ENCODE results near the gene CGRRF1. TPM values are rescaled to one million over a fixed set of nuclear protein-coding genes. Genes with fewer than 3 reads are reported as not detected.

Gene CGRRF1
- total and polyA plus RNA-seq, 2 experiments from 2014 or later: 15.0 to 27.1 TPM

GRCh38 chr14:54524410-54524809 is 14.7 kb downstream of the CGRRF1 start:
- Histone ChIP-seq H3F3A (ENCODE audit: insufficient read depth) (no peaks in the 10 kb centered on the region), H3K27ac (no peak overlapping the region), H3K4me2 (ENCODE audit: unreplicated experiment) (no peak overlapping the region), H3K36me3 (ENCODE audit: low read depth) (peaks cover 9% of the 10 kb centered on the region; the same call in 1 of the 2 replicates), H2AFZ (no peak overlapping the region), H3K27me3 (replicated peaks; ENCODE audit: insufficient read depth) (no peaks in the 10 kb centered on the region), H3K9me2 (ENCODE audit: insufficient read depth) (no peaks in the 10 kb centered on the region), H3K9me3 (ENCODE audit: low read depth) (no peaks in the 10 kb centered on the region), H4K20me1 (ENCODE audit: insufficient read depth) (no peaks in the 10 kb centered on the region), H3K4me1 (ENCODE audit: insufficient read depth) (0 out of 2 replicates have a peak, but pooled peaks cover under 1% of the 10 kb centered on the region), H3K4me3 (no peak overlapping the region), H3K9ac (no peak overlapping the region), H3K79me2 (ENCODE audit: insufficient read depth) (peaks cover 28% of the 10 kb centered on the region)
- no peak for DNase-seq
- in situ Hi-C loops (cut with MboI): no loop called here
- TF ChIP-seq EZH2 (IDR thresholded peaks at IDR 0.05; ENCODE audit: insufficient read depth, poor library complexity, severe bottlenecking): no peak
- 85 to 92% methylated on average over 4 of the region's 4 CpGs for WGBS, 2 experiments (ENCODE audit: low coverage in 1 of 2, low lambda C conversion rate in 2 of 2, missing lambda C conversion rate in 2 of 2)

- Histone ChIP-seq H3K9me2 (ENCODE audit: insufficient read depth) (no peaks in the 10 kb centered on the region), H3K4me2 (ENCODE audit: unreplicated experiment) (no peak overlapping the region), H3K9ac (no peak overlapping the region), H3F3A (ENCODE audit: insufficient read depth) (peaks cover 4% of the 10 kb centered on the region; the same call in 1 of the 2 replicates), H2AFZ (no peak overlapping the region), H3K4me1 (ENCODE audit: insufficient read depth) (peaks cover 7% of the 10 kb centered on the region; the same call in 1 of the 2 replicates), H3K9me3 (ENCODE audit: low read depth) (no peaks in the 10 kb centered on the region), H3K36me3 (ENCODE audit: low read depth) (no peaks in the 10 kb centered on the region; the same call in 1 of the 2 replicates), H3K4me3 (no peak overlapping the region), H3K27me3 (replicated peaks; ENCODE audit: insufficient read depth) (no peaks in the 10 kb centered on the region), H3K27ac (no peak overlapping the region), H4K20me1 (ENCODE audit: insufficient read depth) (no peaks in the 10 kb centered on the region), H3K79me2 (ENCODE audit: insufficient read depth) (no peaks in the 10 kb centered on the region)
- WGBS, 2 experiments (ENCODE audit: low coverage in 1 of 2, low lambda C conversion rate in 2 of 2, missing lambda C conversion rate in 2 of 2): 75 to 79% methylated on average over 2 of the region's 2 CpGs
- TF ChIP-seq EZH2phosphoT487 (IDR thresholded peaks at IDR 0.05; ENCODE audit: insufficient read depth, low read depth): no peak
- no peak for TF ChIP-seq EZH2 (IDR thresholded peaks at IDR 0.05; ENCODE audit: insufficient read depth, poor library complexity, severe bottlenecking)
- no peak for DNase-seq
- in situ Hi-C loops (cut with MboI): no loop called here
These were observed 19.3 kb downstream of the CGRRF1 start for GRCh38 chr14:54528973-54529372.

GRCh38 chr14:54529811-54530210 is 20.1 kb downstream of the CGRRF1 start:
- Histone ChIP-seq H3K9ac (no peak overlapping the region), H3K27me3 (replicated peaks; ENCODE audit: insufficient read depth) (no peaks in the 10 kb centered on the region), H4K20me1 (ENCODE audit: insufficient read depth) (no peaks in the 10 kb centered on the region), H2AFZ (no peak overlapping the region), H3K9me3 (ENCODE audit: low read depth) (no peaks in the 10 kb centered on the region), H3K4me3 (no peak overlapping the region), H3K36me3 (ENCODE audit: low read depth) (no peaks in the 10 kb centered on the region; the same call in 1 of the 2 replicates), H3K27ac (no peak overlapping the region), H3F3A (ENCODE audit: insufficient read depth) (peaks cover 4% of the 10 kb centered on the region; the same call in 1 of the 2 replicates), H3K4me1 (ENCODE audit: insufficient read depth) (peaks cover 7% of the 10 kb centered on the region; the same call in 1 of the 2 replicates), H3K4me2 (ENCODE audit: unreplicated experiment) (peak overlapping the region; percentile 6), H3K79me2 (ENCODE audit: insufficient read depth) (no peaks in the 10 kb centered on the region), H3K9me2 (ENCODE audit: insufficient read depth) (no peaks in the 10 kb centered on the region)
- 47% methylated on average over 1 of the region's 1 CpG for WGBS, 2 experiments (ENCODE audit: low coverage in 1 of 2, low lambda C conversion rate in 2 of 2, missing lambda C conversion rate in 2 of 2)
- in situ Hi-C loops (cut with MboI): no loop called here
- TF ChIP-seq EZH2 (IDR thresholded peaks at IDR 0.05; ENCODE audit: insufficient read depth, poor library complexity, severe bottlenecking) (no peak), EZH2phosphoT487 (IDR thresholded peaks at IDR 0.05; ENCODE audit: insufficient read depth, low read depth) (no peak)
- DNase-seq: peak; percentile 73

- no peak overlapping the region for H3K4me3 ChIP-seq
- no peak overlapping the region for H2AFZ ChIP-seq
- DNase-seq: no peak
- no peaks in the 10 kb centered on the region for H3K9me3 ChIP-seq (ENCODE audit: low read depth)
- H3K4me2 ChIP-seq (ENCODE audit: unreplicated experiment): no peak overlapping the region
- 93 to 97% methylated on average over 3 of the region's 3 CpGs for WGBS, 2 experiments (ENCODE audit: low coverage in 1 of 2, low lambda C conversion rate in 2 of 2, missing lambda C conversion rate in 2 of 2)
- in situ Hi-C loops (cut with MboI): no loop called here
- H3K4me1 ChIP-seq (ENCODE audit: insufficient read depth): peaks cover 7% of the 10 kb centered on the region; the same call in 1 of the 2 replicates
- no peaks in the 10 kb centered on the region for H3K9me2 ChIP-seq (ENCODE audit: insufficient read depth)
- H3K27me3 ChIP-seq (replicated peaks; ENCODE audit: insufficient read depth): no peaks in the 10 kb centered on the region
- H3K27ac ChIP-seq: no peak overlapping the region
- no peaks in the 10 kb centered on the region for H4K20me1 ChIP-seq (ENCODE audit: insufficient read depth)
- TF ChIP-seq EZH2 (IDR thresholded peaks at IDR 0.05; ENCODE audit: insufficient read depth, poor library complexity, severe bottlenecking): no peak
- TF ChIP-seq EZH2phosphoT487 (IDR thresholded peaks at IDR 0.05; ENCODE audit: insufficient read depth, low read depth): no peak
- H3K79me2 ChIP-seq (ENCODE audit: insufficient read depth): no peaks in the 10 kb centered on the region
- peaks cover 2% of the 10 kb centered on the region; the same call in 1 of the 2 replicates for H3K36me3 ChIP-seq (ENCODE audit: low read depth)
- no peak overlapping the region for H3K9ac ChIP-seq
- peaks cover 4% of the 10 kb centered on the region; the same call in 1 of the 2 replicates for H3F3A ChIP-seq (ENCODE audit: insufficient read depth)
These were observed 22.7 kb downstream of the CGRRF1 start for GRCh38 chr14:54532111-54533012.
